Thyroid gland (tissue), 4 donors: ENCODE data around the gene ATG4C.
"Not testable (repeated sequence)": the region's sequence is repeated elsewhere in the genome, so short reads cannot be mapped to it uniquely, and the experiment has no call there.

Experiments
- POLR2A ChIP-seq, 2 donors: fragments of 450-650 bp; IDR thresholded peaks; one replicate each; pipeline ENCODE4 v1.6.1; 2017; ENCODE audit warnings: antibody characterized with exemption in 2 of 2, mild to moderate bottlenecking in 2 of 2, moderate library complexity in 1 of 2
- TF ChIP-seq, protein P1 (sequence below), 6 experiments: fragments of 200-600 bp in 3 of 6; fragments of 450-650 bp in 3 of 6; sonication (generic) in 3 of 6; IDR thresholded peaks; one replicate each; pipeline ENCODE4 v1.5.1; 2016 to 2019; ENCODE audit warnings: antibody characterized with exemption in 6 of 6, mild to moderate bottlenecking in 2 of 6, inconsistent platforms in 1 of 6, moderate library complexity in 1 of 6

DNA sequence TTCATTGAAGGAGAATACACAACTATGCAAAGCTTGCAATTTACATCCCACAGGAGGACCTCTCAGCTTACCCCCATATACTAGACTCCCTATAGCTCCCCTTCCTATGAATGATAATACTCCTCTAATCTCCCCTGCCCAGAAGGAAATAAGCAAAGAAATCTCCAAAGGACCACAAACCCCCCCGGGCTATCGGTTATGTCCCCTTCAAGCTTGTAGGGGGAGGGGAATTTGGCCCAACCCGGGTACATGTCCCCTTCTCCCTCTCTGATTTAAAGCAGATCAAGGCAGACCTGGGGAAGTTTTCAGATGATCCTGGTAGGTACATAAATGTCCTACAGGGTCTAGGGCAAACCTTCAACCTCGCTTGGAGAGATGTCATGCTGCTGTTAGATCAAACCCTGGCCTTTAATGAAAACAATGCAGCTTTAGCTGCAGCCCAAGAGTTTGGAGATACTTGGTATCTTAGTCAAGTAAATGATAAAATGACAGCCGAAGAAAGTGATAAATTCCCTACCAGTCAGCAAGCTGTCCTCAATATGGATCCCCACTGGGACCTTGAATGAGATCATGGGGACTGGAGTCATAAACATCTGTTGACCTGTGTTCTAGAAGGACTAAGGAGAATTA is 27.6 kb upstream of the ATG4C start:
- TF ChIP-seq, protein P1, sequence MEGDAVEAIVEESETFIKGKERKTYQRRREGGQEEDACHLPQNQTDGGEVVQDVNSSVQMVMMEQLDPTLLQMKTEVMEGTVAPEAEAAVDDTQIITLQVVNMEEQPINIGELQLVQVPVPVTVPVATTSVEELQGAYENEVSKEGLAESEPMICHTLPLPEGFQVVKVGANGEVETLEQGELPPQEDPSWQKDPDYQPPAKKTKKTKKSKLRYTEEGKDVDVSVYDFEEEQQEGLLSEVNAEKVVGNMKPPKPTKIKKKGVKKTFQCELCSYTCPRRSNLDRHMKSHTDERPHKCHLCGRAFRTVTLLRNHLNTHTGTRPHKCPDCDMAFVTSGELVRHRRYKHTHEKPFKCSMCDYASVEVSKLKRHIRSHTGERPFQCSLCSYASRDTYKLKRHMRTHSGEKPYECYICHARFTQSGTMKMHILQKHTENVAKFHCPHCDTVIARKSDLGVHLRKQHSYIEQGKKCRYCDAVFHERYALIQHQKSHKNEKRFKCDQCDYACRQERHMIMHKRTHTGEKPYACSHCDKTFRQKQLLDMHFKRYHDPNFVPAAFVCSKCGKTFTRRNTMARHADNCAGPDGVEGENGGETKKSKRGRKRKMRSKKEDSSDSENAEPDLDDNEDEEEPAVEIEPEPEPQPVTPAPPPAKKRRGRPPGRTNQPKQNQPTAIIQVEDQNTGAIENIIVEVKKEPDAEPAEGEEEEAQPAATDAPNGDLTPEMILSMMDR (IDR thresholded peaks at IDR 0.05), result not testable (repeated sequence)
- not testable (repeated sequence) for TF ChIP-seq POLR2A (IDR thresholded peaks at IDR 0.05)
